Keratinocyte (primary cell): ENCODE measurements around the gene NAALADL2. TPM values are rescaled to one million over a fixed set of nuclear protein-coding genes. Genes with fewer than 3 reads are reported as not detected.

ENCODE experiments used
- DNase-seq: peaks from one replicate; pipeline ENCODE4 v3.0.0-alpha.2; 2011; ENCODE audit warnings: low read depth, missing footprints, low spot score
- FAIRE-seq: peaks from 2 replicates; lab custom pipeline; 2011; peaks lifted over from hg19 to GRCh38; lab: Jason Lieb, UNC
- H2AFZ ChIP-seq: 2 replicates; pipeline ENCODE4 v1.6.0; 2012; ENCODE audit warnings: low read length, control low read depth, inconsistent platforms; ENCODE audit not compliant: control insufficient read depth
- H3K27ac ChIP-seq: 2 replicates; pipeline ENCODE4 v1.5.1; 2011; ENCODE audit warnings: low read length; ENCODE audit not compliant: control insufficient read depth, insufficient read depth
- H3K27me3 ChIP-seq: 3 replicates; pipeline ENCODE4 v1.6.0; 2011; ENCODE audit warnings: low read length; ENCODE audit not compliant: control insufficient read depth, insufficient read depth; ENCODE audit errors: extremely low read depth
- H3K36me3 ChIP-seq, 2 experiments: 2 replicates in 1 of 2; 3 replicates in 1 of 2; pipeline ENCODE4 v1.5.1; 2011; ENCODE audit warnings: low read length in 2 of 2, mild to moderate bottlenecking in 1 of 2; ENCODE audit not compliant: control insufficient read depth in 2 of 2, insufficient read depth in 2 of 2; ENCODE audit errors: extremely low read depth in 1 of 2
- H3K4me1 ChIP-seq: 3 replicates; pipeline ENCODE4 v1.5.1; 2011; ENCODE audit warnings: low read length; ENCODE audit not compliant: control insufficient read depth, insufficient read depth; ENCODE audit errors: extremely low read depth
- H3K4me2 ChIP-seq: 3 replicates; pipeline ENCODE4 v1.6.0; 2011; ENCODE audit warnings: low read depth, low read length; ENCODE audit not compliant: control insufficient read depth, insufficient read depth; ENCODE audit errors: extremely low read depth
- H3K4me3 ChIP-seq, 3 experiments: fragments of 200-600 bp in 1 of 3; sonication (generic) in 1 of 3; 2 replicates in 2 of 3; 3 replicates in 1 of 3; pipeline ENCODE4 v1.5.1; 2011 to 2016; ENCODE audit warnings: low read length in 3 of 3, mild to moderate bottlenecking in 3 of 3, control low read depth in 2 of 3, inconsistent platforms in 1 of 3, low read depth in 1 of 3, mixed read lengths in 1 of 3, mixed run types in 1 of 3, moderate library complexity in 1 of 3; ENCODE audit not compliant: control insufficient read depth in 2 of 3, insufficient read depth in 2 of 3; ENCODE audit errors: extremely low read depth in 1 of 3
- H3K79me2 ChIP-seq: 2 replicates; pipeline ENCODE4 v1.6.0; 2012; ENCODE audit warnings: low read length; ENCODE audit not compliant: control insufficient read depth, insufficient read depth
- H3K9ac ChIP-seq: 3 replicates; pipeline ENCODE4 v1.6.0; 2011; ENCODE audit warnings: low read length; ENCODE audit not compliant: control insufficient read depth, insufficient read depth; ENCODE audit errors: extremely low read depth
- H3K9me1 ChIP-seq: 3 replicates; pipeline ENCODE4 v1.6.0; 2011; ENCODE audit warnings: low read length; ENCODE audit not compliant: control insufficient read depth, insufficient read depth; ENCODE audit errors: extremely low read depth
- H3K9me3 ChIP-seq: 2 replicates; pipeline ENCODE4 v1.5.1; 2012; ENCODE audit warnings: low read depth, low read length; ENCODE audit not compliant: control insufficient read depth
- H4K20me1 ChIP-seq: 3 replicates; pipeline ENCODE4 v1.6.0; 2011; ENCODE audit warnings: low read length; ENCODE audit not compliant: control insufficient read depth, insufficient read depth; ENCODE audit errors: extremely low read depth
- EZH2 ChIP-seq: IDR thresholded peaks from one replicate; pipeline ENCODE4 v1.6.1; 2012; ENCODE audit warnings: inconsistent platforms, mild to moderate bottlenecking, low read length, moderate library complexity
- dilution Hi-C: fragments of 300-500 bp; cut with MboI; formaldehyde crosslinking; loops from one replicate; pipeline ENCODE4 v1.7.0; 2020; ENCODE audit warnings: low sequenced_read_pairs; ENCODE audit not compliant: extremely low pct_ligation_motif_present
- polyA plus RNA-seq, 5 experiments: library from polyadenylated mRNA; depleted of rRNA in 3 of 5; stranded (reverse) in 3 of 5; stranded (forward) in 1 of 5; unstranded in 1 of 5; fragments of >200 nt; gene quantifications; 1 replicate in 1 of 5; 2 replicates in 3 of 5; 3 replicates in 1 of 5; pipeline versions ENCODE4 v1.2.1 to v1.2.3, GENCODE V29; 2011 to 2012; ENCODE audit warnings: missing spikeins in 2 of 5, low read depth in 1 of 5, low replicate concordance in 1 of 5
- TF ChIP-seq, protein P1 (sequence below), 3 experiments: IDR thresholded peaks in 1 of 3; conservative IDR thresholded peaks in 1 of 3; optimal IDR thresholded peaks in 1 of 3; 2 replicates in 2 of 3; 3 replicates in 1 of 3; pipeline versions ENCODE3 to v1.5.1; 2011; ENCODE audit warnings: low read length in 3 of 3, mild to moderate bottlenecking in 3 of 3, moderate library complexity in 2 of 3, control low read depth in 1 of 3, inconsistent platforms in 1 of 3; ENCODE audit not compliant: insufficient read depth in 2 of 3; ENCODE audit errors: extremely low read depth in 1 of 3

NAALADL2 gene
- polyA plus RNA-seq, 1 donor (not counting 4 experiments of a cell fraction or from before 2014, with no cell fraction given), result 0.75 TPM

GRCh38 chr3:175246234-175246633 is 387.1 kb downstream of the NAALADL2 start:
- Histone ChIP-seq H2AFZ (no peak overlapping the region), H3K9me1 (no peaks in the 10 kb centered on the region), H3K4me2 (no peak overlapping the region), H3K4me1 (no peaks in the 10 kb centered on the region), H3K27me3 (no peaks in the 10 kb centered on the region), H3K79me2 (no peaks in the 10 kb centered on the region), H3K9ac (no peak overlapping the region), H4K20me1 (no peaks in the 10 kb centered on the region), H3K4me3 (no peak overlapping the region), H3K36me3 (no peaks in the 10 kb centered on the region), H3K9me3 (no peaks in the 10 kb centered on the region), H3K27ac (no peak overlapping the region)
- dilution Hi-C loops, result no loop called here
- no peak for FAIRE-seq
- DNase-seq, result no peak
- TF ChIP-seq, protein P1, sequence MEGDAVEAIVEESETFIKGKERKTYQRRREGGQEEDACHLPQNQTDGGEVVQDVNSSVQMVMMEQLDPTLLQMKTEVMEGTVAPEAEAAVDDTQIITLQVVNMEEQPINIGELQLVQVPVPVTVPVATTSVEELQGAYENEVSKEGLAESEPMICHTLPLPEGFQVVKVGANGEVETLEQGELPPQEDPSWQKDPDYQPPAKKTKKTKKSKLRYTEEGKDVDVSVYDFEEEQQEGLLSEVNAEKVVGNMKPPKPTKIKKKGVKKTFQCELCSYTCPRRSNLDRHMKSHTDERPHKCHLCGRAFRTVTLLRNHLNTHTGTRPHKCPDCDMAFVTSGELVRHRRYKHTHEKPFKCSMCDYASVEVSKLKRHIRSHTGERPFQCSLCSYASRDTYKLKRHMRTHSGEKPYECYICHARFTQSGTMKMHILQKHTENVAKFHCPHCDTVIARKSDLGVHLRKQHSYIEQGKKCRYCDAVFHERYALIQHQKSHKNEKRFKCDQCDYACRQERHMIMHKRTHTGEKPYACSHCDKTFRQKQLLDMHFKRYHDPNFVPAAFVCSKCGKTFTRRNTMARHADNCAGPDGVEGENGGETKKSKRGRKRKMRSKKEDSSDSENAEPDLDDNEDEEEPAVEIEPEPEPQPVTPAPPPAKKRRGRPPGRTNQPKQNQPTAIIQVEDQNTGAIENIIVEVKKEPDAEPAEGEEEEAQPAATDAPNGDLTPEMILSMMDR (optimal IDR thresholded peaks at IDR 0.05 in 1 of 3, IDR thresholded peaks at IDR 0.05 in 1 of 3, conservative IDR thresholded peaks at IDR 0.05 in 1 of 3; ENCODE audit: extremely low read depth in 1 of 3, insufficient read depth in 2 of 3, low read length in 3 of 3), result no peak
- TF ChIP-seq EZH2, result no peak

DNA sequence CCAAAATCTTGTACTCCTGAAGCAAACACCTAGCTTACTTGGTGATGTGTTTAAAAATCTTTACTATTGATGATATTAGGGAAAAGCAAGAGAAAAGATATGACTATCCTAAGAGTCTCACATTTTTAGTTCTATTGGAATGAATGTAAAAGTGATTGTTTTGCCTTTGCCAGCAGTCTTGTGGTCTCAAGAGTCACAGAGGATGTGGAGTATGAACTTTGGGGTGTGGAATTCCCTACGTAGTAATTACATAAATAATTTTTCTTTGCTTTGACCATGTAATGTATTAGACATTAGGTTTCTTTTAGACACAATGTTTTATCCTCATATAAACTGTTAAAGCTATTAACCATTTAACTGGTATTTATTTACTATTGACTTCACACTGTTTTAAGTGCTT is 387.6 kb downstream of the NAALADL2 start:
- dilution Hi-C loops, result no loop called here

More for the DNA sequence above, 387.6 kb downstream of the NAALADL2 start:
- H3K36me3 ChIP-seq, result no peaks in the 10 kb centered on the region
- TF ChIP-seq, protein P1 (optimal IDR thresholded peaks at IDR 0.05 in 1 of 3, IDR thresholded peaks at IDR 0.05 in 1 of 3, conservative IDR thresholded peaks at IDR 0.05 in 1 of 3; ENCODE audit: extremely low read depth in 1 of 3, insufficient read depth in 2 of 3, low read length in 3 of 3), result no peak
- TF ChIP-seq EZH2, result no peak
- H3K4me3 ChIP-seq, result no peak overlapping the region
- no peaks in the 10 kb centered on the region for H3K9me3 ChIP-seq
- H3K27ac ChIP-seq, result no peak overlapping the region
- no peaks in the 10 kb centered on the region for H3K79me2 ChIP-seq
- H3K9ac ChIP-seq, result no peak overlapping the region
- no peak overlapping the region for H2AFZ ChIP-seq
- H3K27me3 ChIP-seq, result no peaks in the 10 kb centered on the region
- no peak overlapping the region for H3K4me2 ChIP-seq
- no peaks in the 10 kb centered on the region for H3K4me1 ChIP-seq
- H4K20me1 ChIP-seq, result no peaks in the 10 kb centered on the region
- H3K9me1 ChIP-seq, result no peaks in the 10 kb centered on the region
- no peak for FAIRE-seq
- no peak for DNase-seq
